HG02943 (cell line): ENCODE measurements around the gene PIGW.
"Not testable (repeated sequence)": the region's sequence is repeated elsewhere in the genome, so short reads cannot be mapped to it uniquely, and the experiment has no call there.

ENCODE experiments used
- ATAC-seq: cut with Tn5 transposase; IDR thresholded peaks from one replicate; pipeline ENCODE4 v1.9.1; 2021; ENCODE audit warnings: mild to moderate bottlenecking, low read depth, moderate library complexity; ENCODE audit not compliant: unreplicated experiment

The PIGW gene

DNA sequence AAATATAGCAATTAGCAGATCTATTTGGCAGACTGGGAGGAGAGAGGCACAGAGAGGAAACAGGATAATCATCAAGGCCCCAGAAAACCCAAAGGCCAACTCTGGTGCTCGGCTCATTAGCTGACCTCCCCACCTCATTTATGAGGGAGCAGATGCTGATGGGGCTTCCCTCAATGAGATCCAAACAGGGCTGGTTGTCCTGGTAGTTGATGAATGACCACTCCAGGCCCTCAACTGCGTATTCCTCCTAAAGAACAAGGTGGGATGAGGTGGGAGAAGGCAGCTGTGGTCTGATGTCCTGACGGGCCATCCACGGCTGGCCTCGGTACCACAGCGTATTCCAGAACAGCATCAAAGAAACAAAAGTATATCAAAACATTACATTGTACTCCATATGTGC lies 27.5 kb upstream of the PIGW start:
- no peak for ATAC-seq

- not testable (repeated sequence) for ATAC-seq
Measured at GRCh38 chr17:36508439-36508838, 26.3 kb upstream of the PIGW start.

GRCh38 chr17:36509272-36509985 lies 25.4 kb upstream of the PIGW start:
- ATAC-seq, result no peak

DNA sequence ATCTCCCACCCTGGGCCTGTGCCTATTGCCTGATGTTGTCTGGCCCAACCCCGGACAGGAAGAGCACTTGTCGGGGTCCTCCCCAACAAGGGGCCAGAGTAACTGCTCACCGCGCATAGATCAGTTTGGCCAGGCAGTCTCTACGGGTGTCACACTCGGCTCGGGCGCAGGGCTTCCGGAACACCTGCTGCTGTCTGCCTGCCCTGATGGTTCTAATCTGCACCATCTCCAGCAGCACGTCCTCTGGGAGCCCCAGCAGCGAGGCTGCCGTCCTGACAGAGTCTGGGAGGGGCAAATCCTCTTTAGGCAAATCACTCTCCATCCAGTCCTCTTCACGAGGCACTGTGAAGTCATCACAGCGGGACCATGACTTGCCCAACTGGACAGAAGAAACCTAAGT lies 24.2 kb upstream of the PIGW start:
- ATAC-seq, result no peak

DNA sequence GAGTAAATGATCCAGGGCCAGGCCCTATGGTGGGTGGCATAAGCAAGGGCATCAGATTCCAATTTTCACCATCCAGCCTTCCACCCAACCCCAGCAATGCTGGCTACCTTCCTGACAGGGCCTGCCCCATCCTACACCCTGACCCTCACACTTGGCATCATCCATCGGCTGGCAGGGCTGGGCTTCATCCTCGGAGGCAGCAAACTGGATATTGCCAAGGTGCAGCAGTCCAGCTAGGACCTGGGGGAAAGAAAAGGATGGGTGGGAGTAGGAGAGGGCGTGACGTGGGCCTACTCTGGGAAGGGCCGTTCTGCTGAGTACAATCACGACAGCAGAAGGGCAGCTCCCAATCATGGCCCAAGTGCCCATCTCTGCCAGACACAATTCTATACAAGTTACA lies 23.6 kb upstream of the PIGW start:
- ATAC-seq, result no peak

DNA sequence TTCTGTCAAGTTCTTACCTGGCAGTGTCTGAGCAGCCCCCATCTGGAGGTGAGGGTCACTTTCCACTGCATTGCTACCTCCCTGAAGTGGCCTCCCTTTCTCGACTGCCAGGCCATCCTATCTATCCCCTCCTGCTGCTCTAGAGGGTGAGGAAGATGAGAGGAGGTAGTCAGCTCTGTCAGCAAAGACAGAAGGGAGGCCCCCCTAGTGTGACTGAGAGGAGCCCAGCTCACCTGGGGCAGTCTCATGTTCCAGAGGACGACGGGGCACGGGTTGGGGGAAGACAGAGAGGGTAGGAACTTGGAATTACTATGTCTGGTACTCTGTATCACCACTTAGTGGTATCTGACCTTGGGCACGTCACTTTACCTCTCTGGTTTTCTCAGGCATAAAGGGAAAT lies 22.1 kb upstream of the PIGW start:
- no peak for ATAC-seq

DNA sequence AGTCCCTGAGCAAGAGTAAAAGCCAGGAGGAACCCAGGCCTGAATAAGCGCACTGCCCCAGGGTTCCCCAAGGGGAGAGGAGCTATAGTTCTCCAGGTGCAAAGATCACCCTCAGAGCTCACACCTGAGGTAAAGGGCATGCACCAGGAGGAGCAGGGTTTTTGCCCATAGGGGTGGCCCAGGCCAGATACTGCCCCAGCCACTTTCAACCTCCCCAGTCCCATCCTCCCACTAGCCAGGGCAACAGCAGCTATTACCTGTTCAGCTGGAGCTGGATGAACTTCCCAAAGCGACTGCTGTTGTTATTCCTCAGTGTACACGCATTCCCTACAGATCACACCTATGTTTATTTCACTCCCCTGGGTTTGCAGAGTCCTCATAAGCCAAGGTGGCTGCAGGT lies 19.9 kb upstream of the PIGW start:
- ATAC-seq, result no peak

DNA sequence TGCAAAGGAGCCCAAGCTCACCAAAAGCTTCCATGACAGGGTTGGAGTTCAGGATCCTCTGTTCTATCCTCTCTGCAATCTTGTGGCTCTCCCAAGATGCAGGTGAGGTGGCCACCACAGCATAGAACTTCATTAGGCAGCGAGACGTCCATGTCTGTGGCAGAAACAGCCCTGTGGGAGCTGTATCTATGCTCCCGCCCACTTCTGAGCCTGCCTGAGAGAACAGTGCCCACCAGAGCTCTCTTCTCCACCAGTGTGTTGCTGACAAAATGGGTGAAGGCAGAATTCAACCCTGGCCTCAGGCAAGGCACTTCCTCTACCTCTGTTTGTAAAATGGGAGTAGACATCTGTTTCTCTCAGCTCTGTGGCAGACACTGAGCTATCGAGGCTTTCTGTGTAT lies 18.9 kb upstream of the PIGW start:
- no peak for ATAC-seq

DNA sequence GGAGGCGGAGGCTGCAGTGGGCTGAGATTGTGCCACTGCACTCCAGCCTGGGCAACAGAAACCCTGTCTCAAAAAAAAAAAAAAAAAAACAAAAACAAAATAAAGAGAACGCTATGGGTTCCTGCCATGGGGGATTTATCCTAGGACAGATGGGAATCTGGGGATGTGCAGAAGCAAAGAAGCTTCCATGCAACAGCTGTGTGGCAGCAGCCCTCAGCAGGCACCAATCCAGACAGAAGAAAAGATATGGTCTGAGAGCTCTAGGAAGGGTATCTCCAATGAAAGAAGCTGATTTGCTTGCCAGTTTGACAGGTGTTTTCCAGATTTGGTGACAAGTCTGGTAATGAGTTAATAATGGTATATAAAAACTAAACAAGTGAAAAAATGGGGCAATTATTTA lies 11.7 kb upstream of the PIGW start:
- no peak for ATAC-seq

- ATAC-seq, result no peak
Measured at GRCh38 chr17:36524428-36524876, 10.3 kb upstream of the PIGW start.

- ATAC-seq, result no peak
Measured at GRCh38 chr17:36525113-36525512, 9.7 kb upstream of the PIGW start.

GRCh38 chr17:36525888-36526287 lies 8.9 kb upstream of the PIGW start:
- no peak for ATAC-seq

GRCh38 chr17:36527621-36528250 lies 7.1 kb upstream of the PIGW start:
- no peak for ATAC-seq

- no peak for ATAC-seq
Measured at GRCh38 chr17:36529121-36529520, 5.7 kb upstream of the PIGW start.

DNA sequence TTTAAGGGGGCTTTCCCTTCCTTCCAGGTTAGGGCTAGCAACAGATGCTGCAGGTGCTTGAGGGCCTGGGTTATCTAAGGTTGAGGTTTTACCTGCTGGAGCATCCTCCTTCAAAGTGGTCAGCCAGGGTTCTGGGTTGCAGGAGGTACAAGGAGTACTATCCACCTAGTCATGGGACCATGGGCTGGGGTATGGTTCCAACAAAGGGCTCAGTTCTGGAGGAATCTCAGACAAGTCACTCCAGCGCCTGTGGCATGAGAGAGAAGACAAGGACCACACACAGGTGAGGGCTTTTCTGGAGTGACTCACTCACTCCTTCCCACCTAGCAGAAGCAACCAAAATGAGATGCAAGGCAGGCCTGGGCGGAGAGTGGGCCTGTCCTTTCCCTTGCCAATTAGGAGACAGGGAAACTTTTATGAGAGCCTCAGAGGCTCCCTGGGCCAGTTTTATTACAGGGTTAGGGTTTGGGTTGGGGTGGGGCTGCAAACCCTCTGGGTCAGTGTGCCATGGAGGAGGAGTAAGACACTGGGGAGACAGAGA lies 2.3 kb upstream of the PIGW start:
- no peak for ATAC-seq

- ATAC-seq, result peak; percentile 22
Measured at GRCh38 chr17:36533935-36534839, 600 bp upstream of the PIGW start.

DNA sequence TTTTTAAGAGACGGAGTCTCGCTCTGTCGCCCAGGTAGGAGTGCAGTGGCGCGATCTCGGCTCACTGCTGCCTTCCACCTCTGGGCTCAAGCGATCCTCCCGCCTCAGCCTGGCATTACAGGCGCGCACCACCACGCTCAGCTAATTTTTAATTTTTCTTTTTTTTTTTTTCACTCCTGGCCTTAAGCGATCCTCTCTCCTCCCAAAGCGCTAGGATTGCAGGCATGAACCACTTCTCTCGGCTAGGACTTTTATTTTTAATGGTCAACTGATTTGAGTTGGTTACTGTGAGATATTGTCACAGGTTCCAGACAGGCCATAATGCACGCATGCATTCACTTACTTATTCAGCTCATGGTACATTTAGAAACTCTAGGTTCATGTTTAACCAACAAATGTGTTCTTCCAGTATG lies 888 bp downstream of the PIGW start:
- peak; percentile 14 for ATAC-seq

- no peak for ATAC-seq
Measured at GRCh38 chr17:36540696-36541095, 5.9 kb downstream of the PIGW start.

DNA sequence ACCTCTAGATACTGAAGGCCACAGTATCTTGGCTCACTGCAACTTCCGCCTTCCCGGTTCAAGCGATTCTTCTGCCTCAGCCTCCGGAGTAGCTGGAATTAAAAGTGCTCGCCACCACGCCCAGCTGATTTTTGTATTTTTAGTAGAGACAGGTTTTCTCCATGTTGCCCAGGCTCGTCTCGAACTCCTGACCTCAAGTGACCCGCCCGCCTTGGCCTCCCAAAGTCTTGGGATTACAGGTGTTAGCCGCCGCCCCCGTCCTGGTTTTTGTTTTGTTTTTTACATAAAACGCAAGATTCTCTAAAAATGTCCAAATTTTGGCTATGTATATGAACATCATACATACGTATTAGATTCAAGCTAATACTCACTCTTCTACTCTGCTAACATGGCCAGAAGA lies 8.0 kb downstream of the PIGW start:
- no peak for ATAC-seq

DNA sequence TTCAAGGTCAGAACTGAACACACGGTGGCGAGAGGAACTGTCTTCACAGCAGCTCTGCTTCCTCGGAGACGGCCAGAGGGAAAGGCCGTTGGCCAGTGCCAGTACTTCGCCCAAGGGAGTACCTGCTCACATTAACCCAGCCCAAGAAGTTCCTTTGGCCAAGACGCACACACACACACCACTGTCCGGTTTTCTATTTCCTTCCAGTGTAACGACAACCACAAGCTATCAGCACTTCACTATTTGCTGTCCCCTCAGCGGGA lies 9.2 kb downstream of the PIGW start:
- ATAC-seq, result no peak

- peak; percentile 43 for ATAC-seq
Measured at GRCh38 chr17:36544307-36545076, 9.7 kb downstream of the PIGW start, which contains the start of gene GGNBP2. Gene GGNBP2 (plus strand): TSS chr17:36544919. CDS start chr17:36545725, 806 bp downstream.
